H9 (cell line): ENCODE results near the gene ZKSCAN7. TPM values are rescaled to one million over a fixed set of nuclear protein-coding genes. Genes with fewer than 3 reads are reported as not detected.
"Not testable (repeated sequence)": the region's sequence is repeated elsewhere in the genome, so short reads cannot be mapped to it uniquely, and the experiment has no call there.

ENCODE experiments used
- DNase-seq: peaks from one replicate; pipeline ENCODE4 v3.0.0-alpha.2; 2017
- H2AFZ ChIP-seq: one replicate; pipeline ENCODE4 v1.6.1; 2013; ENCODE audit warnings: mild to moderate bottlenecking, low read length, control low read depth, moderate library complexity
- H2AK5ac ChIP-seq: 2 replicates; pipeline ENCODE4 v1.6.1; 2013; ENCODE audit warnings: low read length, control low read depth, mixed read lengths; ENCODE audit not compliant: insufficient read length
- H2BK120ac ChIP-seq: one replicate; pipeline ENCODE4 v1.6.1; 2013; ENCODE audit warnings: low read depth, mild to moderate bottlenecking, low read length, control low read depth, inconsistent platforms; ENCODE audit not compliant: poor library complexity, severe bottlenecking
- H2BK12ac ChIP-seq: 2 replicates; pipeline ENCODE4 v1.6.1; 2013; ENCODE audit warnings: low read length, control low read depth, mixed read lengths, low read depth; ENCODE audit not compliant: insufficient read length
- H2BK15ac ChIP-seq: 2 replicates; pipeline ENCODE4 v1.6.1; 2013; ENCODE audit warnings: low read depth, low read length, control low read depth
- H2BK20ac ChIP-seq: one replicate; pipeline ENCODE4 v1.6.1; 2013; ENCODE audit warnings: low read depth, mild to moderate bottlenecking, low read length, control low read depth, inconsistent platforms; ENCODE audit not compliant: poor library complexity, severe bottlenecking
- H2BK5ac ChIP-seq: 2 replicates; pipeline ENCODE4 v1.6.1; 2013; ENCODE audit warnings: low read length, control low read depth, mixed read lengths; ENCODE audit not compliant: insufficient read length
- H3K14ac ChIP-seq: 2 replicates; pipeline ENCODE4 v1.6.1; 2013; ENCODE audit warnings: low read length, control low read depth; ENCODE audit not compliant: insufficient read depth
- H3K18ac ChIP-seq: 2 replicates; pipeline ENCODE4 v1.6.1; 2013; ENCODE audit warnings: low read depth, mild to moderate bottlenecking, mixed read lengths, low read length, control low read depth; ENCODE audit not compliant: insufficient read length
- H3K23ac ChIP-seq: 2 replicates; pipeline ENCODE4 v1.6.1; 2013; ENCODE audit warnings: low read length, control low read depth, mixed read lengths, low read depth; ENCODE audit not compliant: insufficient read length
- H3K23me2 ChIP-seq: 2 replicates; pipeline ENCODE4 v1.6.1; 2013; ENCODE audit warnings: low read depth, mild to moderate bottlenecking, mixed read lengths, low read length, control low read depth; ENCODE audit not compliant: insufficient read length, poor library complexity, severe bottlenecking
- H3K27ac ChIP-seq: 2 replicates; pipeline ENCODE4 v1.5.1; 2013; ENCODE audit warnings: low read length, control low read depth, mixed read lengths, low read depth; ENCODE audit not compliant: insufficient read length
- H3K27me3 ChIP-seq: 2 replicates; pipeline ENCODE4 v1.6.1; 2013; ENCODE audit warnings: low read length, control low read depth, inconsistent platforms; ENCODE audit not compliant: insufficient read depth
- H3K4ac ChIP-seq: 2 replicates; pipeline ENCODE4 v1.6.1; 2013; ENCODE audit warnings: low read depth, mild to moderate bottlenecking, control low read depth, inconsistent platforms, low read length, moderate library complexity
- H3K4me1 ChIP-seq: 2 replicates; pipeline ENCODE4 v1.6.1; 2013; ENCODE audit warnings: low read length, control low read depth, inconsistent platforms; ENCODE audit not compliant: insufficient read depth
- H3K4me2 ChIP-seq: 2 replicates; pipeline ENCODE4 v1.6.1; 2013; ENCODE audit warnings: low read length, control low read depth, mixed read lengths; ENCODE audit not compliant: insufficient read length, insufficient read depth
- H3K56ac ChIP-seq: 2 replicates; pipeline ENCODE4 v1.6.1; 2013; ENCODE audit warnings: low read depth, mild to moderate bottlenecking, mixed read lengths, low read length, control low read depth; ENCODE audit not compliant: insufficient read length
- H3K79me1 ChIP-seq: 2 replicates; pipeline ENCODE4 v1.6.1; 2013; ENCODE audit warnings: low read depth, mild to moderate bottlenecking, moderate library complexity, low read length, control low read depth, inconsistent platforms; ENCODE audit not compliant: insufficient read depth, poor library complexity, severe bottlenecking
- H3K79me2 ChIP-seq: 2 replicates; pipeline ENCODE4 v1.6.1; 2013; ENCODE audit warnings: low read length, control low read depth, inconsistent platforms; ENCODE audit not compliant: insufficient read depth
- H3K9ac ChIP-seq: 2 replicates; pipeline ENCODE4 v1.6.1; 2013; ENCODE audit warnings: low read length, control low read depth, mixed read lengths; ENCODE audit not compliant: insufficient read length; ENCODE audit errors: extremely low read depth
- H3K9me3 ChIP-seq: one replicate; pipeline ENCODE4 v1.6.1; 2013; ENCODE audit warnings: low read depth, low read length, inconsistent platforms; ENCODE audit not compliant: control insufficient read depth
- H3T11ph ChIP-seq: one replicate; pipeline ENCODE4 v1.6.1; 2013; ENCODE audit warnings: mild to moderate bottlenecking, low read length, control low read depth, inconsistent platforms
- H4K20me1 ChIP-seq: one replicate; pipeline ENCODE4 v1.6.1; 2013; ENCODE audit not compliant: control insufficient read depth, insufficient read length, insufficient read depth
- H4K5ac ChIP-seq: 2 replicates; pipeline ENCODE4 v1.6.1; 2013; ENCODE audit warnings: low read depth, mild to moderate bottlenecking, mixed read lengths, low read length, control low read depth; ENCODE audit not compliant: insufficient read length
- H4K8ac ChIP-seq: replicated peaks from 2 replicates; pipeline ENCODE4 v1.6.1; 2013; ENCODE audit warnings: low read length, control low read depth, mixed read lengths, low read depth; ENCODE audit not compliant: insufficient read length
- H4K91ac ChIP-seq: 2 replicates; pipeline ENCODE4 v1.6.1; 2013; ENCODE audit warnings: low read depth, mild to moderate bottlenecking, moderate library complexity, mixed read lengths, low read length, control low read depth; ENCODE audit not compliant: insufficient read length
- H3K27ac Mint-ChIP-seq, 3 experiments: 2 replicates in 2 of 3; 3 replicates in 1 of 3; pipeline ENCODE4 v1.8.0; 2020 to 2021; ENCODE audit warnings: mixed read lengths in 3 of 3, mild to moderate bottlenecking in 1 of 3, moderate library complexity in 1 of 3
- H3K27me3 Mint-ChIP-seq: 2 replicates; pipeline ENCODE4 v1.8.0; 2021; ENCODE audit warnings: low read depth, mild to moderate bottlenecking, moderate library complexity, mixed read lengths
- H3K36me3 Mint-ChIP-seq, 3 experiments: 2 replicates in 2 of 3; 3 replicates in 1 of 3; pipeline ENCODE4 v1.8.0; 2020 to 2021; ENCODE audit warnings: low read depth in 3 of 3, mixed read lengths in 3 of 3; ENCODE audit not compliant: insufficient read depth in 1 of 3
- H3K4me1 Mint-ChIP-seq, 2 experiments: 2 replicates each; pipeline ENCODE4 v1.8.0; 2020; ENCODE audit warnings: mixed read lengths in 2 of 2
- H3K4me3 Mint-ChIP-seq, 2 experiments: 2 replicates in 1 of 2; 3 replicates in 1 of 2; pipeline ENCODE4 v1.8.0; 2020 to 2021; ENCODE audit warnings: mild to moderate bottlenecking in 2 of 2, mixed read lengths in 2 of 2, moderate library complexity in 1 of 2
- H3K9me3 Mint-ChIP-seq, 2 experiments: 2 replicates in 1 of 2; 3 replicates in 1 of 2; pipeline ENCODE4 v1.8.0; 2020; ENCODE audit warnings: mild to moderate bottlenecking in 2 of 2, mixed read lengths in 2 of 2, moderate library complexity in 1 of 2
- WGBS: extraction: QIAGEN DNeasy Blood & Tissue Kit; methylation state at CpG from one replicate; pipeline ENCODE4 v1.1.7; 2013; ENCODE audit warnings: missing lambda C conversion rate, low lambda C conversion rate, mixed read lengths; ENCODE audit not compliant: insufficient read length; ENCODE audit errors: extremely low coverage; 5-methylcytosine and 5-hydroxymethylcytosine counted together
- total RNA-seq: library from RNA; stranded (reverse); gene quantifications from 2 replicates; pipeline ENCODE4 v1.2.1, GENCODE V29; 2021

The ZKSCAN7 gene
- total RNA-seq, 1 experiment from 2014 or later = 8.7 TPM

GRCh38 chr3:44579749-44580148 lies 24.8 kb downstream of the ZKSCAN7 start:
- not testable (repeated sequence) for H2BK20ac ChIP-seq, DNase-seq, H3K27me3 ChIP-seq, H3K18ac ChIP-seq, H2BK120ac ChIP-seq, H3K56ac ChIP-seq, H3K9me3 Mint-ChIP-seq, H4K20me1 ChIP-seq, H3K14ac ChIP-seq, H3K4ac ChIP-seq, H3K9ac ChIP-seq, H3K23me2 ChIP-seq, H4K5ac ChIP-seq, H3K4me1 ChIP-seq, H2BK5ac ChIP-seq, H4K8ac ChIP-seq, H4K91ac ChIP-seq, H2BK15ac ChIP-seq, H2AFZ ChIP-seq, H3K4me3 Mint-ChIP-seq, H3K4me1 Mint-ChIP-seq, H3K4me2 ChIP-seq, H3K27ac Mint-ChIP-seq, H3K23ac ChIP-seq, H2BK12ac ChIP-seq, H3K9me3 ChIP-seq, H3T11ph ChIP-seq, H3K79me1 ChIP-seq, H3K79me2 ChIP-seq, H2AK5ac ChIP-seq, H3K27me3 Mint-ChIP-seq, H3K27ac ChIP-seq
- H3K36me3 Mint-ChIP-seq = peaks cover 16 to 28% (median 19%) of the 10 kb centered on the region in 3 experiments
- WGBS = no CpG with 5 or more reads among the region's 15 CpGs

- not testable (repeated sequence) for H2BK5ac ChIP-seq, H4K5ac ChIP-seq, H2BK15ac ChIP-seq, H3K56ac ChIP-seq, H4K20me1 ChIP-seq, H3K27ac Mint-ChIP-seq, H3K23me2 ChIP-seq, H3K9me3 ChIP-seq, H3K9me3 Mint-ChIP-seq, H3K4me1 ChIP-seq, H3K4me3 Mint-ChIP-seq, H2BK120ac ChIP-seq, H4K8ac ChIP-seq, H2AFZ ChIP-seq, H3K4ac ChIP-seq, H3K18ac ChIP-seq, H2BK12ac ChIP-seq, H4K91ac ChIP-seq, H3T11ph ChIP-seq, H3K27me3 Mint-ChIP-seq, H3K23ac ChIP-seq, H3K27ac ChIP-seq, H3K9ac ChIP-seq, H3K14ac ChIP-seq, H2BK20ac ChIP-seq, H3K79me2 ChIP-seq, DNase-seq, H3K27me3 ChIP-seq, H2AK5ac ChIP-seq, H3K4me2 ChIP-seq, H3K79me1 ChIP-seq
- peaks cover 13 to 18% of the 10 kb centered on the region in 2 experiments for H3K4me1 Mint-ChIP-seq
- peaks cover 16 to 29% (median 21%) of the 10 kb centered on the region in 3 experiments for H3K36me3 Mint-ChIP-seq
- WGBS = no CpG with 5 or more reads among the region's 62 CpGs
Measured at GRCh38 chr3:44580971-44581370, 26.0 kb downstream of the ZKSCAN7 start.
